Effector memory CD8-positive, alpha-beta T cell (primary cell): Measurements from ENCODE around the gene STK4.

Experiments used
- ATAC-seq: fragments of 150-1000 bp; cut with Tn5 transposase; replicated peaks from 2 replicates; pipeline ENCODE4 v1.10.0; 2021; ENCODE audit warnings: mild to moderate bottlenecking, moderate library complexity
- DNase-seq, 3 experiments: peaks; one replicate each; pipeline ENCODE4 v3.0.0; 2021
- H3K27ac Mint-ChIP-seq, 2 donors: one replicate each; pipeline ENCODE4 v1.8.0; 2022; ENCODE audit warnings: mild to moderate bottlenecking in 2 of 2, mixed read lengths in 2 of 2, moderate library complexity in 2 of 2
- H3K27me3 Mint-ChIP-seq, 2 donors: one replicate each; pipeline ENCODE4 v1.8.0; 2022; ENCODE audit warnings: mixed read lengths in 2 of 2
- H3K36me3 Mint-ChIP-seq: one replicate; pipeline ENCODE4 v1.8.0; 2022; ENCODE audit warnings: mild to moderate bottlenecking, moderate library complexity, mixed read lengths; ENCODE audit not compliant: insufficient read depth
- H3K4me1 Mint-ChIP-seq, 2 donors: one replicate each; pipeline ENCODE4 v1.8.0; 2022; ENCODE audit warnings: low read depth in 2 of 2, mixed read lengths in 2 of 2
- H3K4me3 Mint-ChIP-seq, 2 donors: one replicate each; pipeline ENCODE4 v1.8.0; 2022; ENCODE audit warnings: mild to moderate bottlenecking in 2 of 2, mixed read lengths in 2 of 2, moderate library complexity in 2 of 2
- H3K9me3 Mint-ChIP-seq, 2 donors: one replicate each; pipeline ENCODE4 v1.8.0; 2022; ENCODE audit warnings: mixed read lengths in 2 of 2

STK4 gene

DNA sequence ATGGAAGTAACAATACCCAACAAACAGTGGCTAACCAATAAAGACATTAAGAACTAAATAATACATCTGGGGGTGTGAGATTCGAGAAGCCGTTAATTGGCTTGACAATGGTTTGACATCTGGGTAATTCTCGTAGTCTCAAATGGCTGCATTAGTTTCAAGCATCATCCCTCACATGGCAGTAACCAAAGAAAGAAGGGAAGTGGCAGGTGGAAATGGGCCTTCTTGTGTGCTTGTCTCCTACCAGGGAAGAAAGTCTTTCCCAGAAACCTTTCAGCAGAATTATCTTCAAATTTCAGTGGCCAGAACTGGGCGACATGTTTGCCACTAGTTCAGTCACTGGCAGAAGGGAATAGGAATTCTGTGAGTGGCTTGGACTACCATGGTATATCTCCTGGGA lies 10.4 kb downstream of the STK4 start:
- Mint-ChIP-seq H3K9me3 (no peaks in the 10 kb centered on the region), H3K36me3 (peaks cover 94% of the 10 kb centered on the region), H3K4me1 (peaks cover 42 to 74% of the 10 kb centered on the region in 2 donors), H3K4me3 (no peak overlapping the region), H3K27me3 (no peaks in the 10 kb centered on the region), H3K27ac (peak overlapping the region in 1 of 2 donors; percentile 98)
- DNase-seq, result no peak
- no peak for ATAC-seq

DNA sequence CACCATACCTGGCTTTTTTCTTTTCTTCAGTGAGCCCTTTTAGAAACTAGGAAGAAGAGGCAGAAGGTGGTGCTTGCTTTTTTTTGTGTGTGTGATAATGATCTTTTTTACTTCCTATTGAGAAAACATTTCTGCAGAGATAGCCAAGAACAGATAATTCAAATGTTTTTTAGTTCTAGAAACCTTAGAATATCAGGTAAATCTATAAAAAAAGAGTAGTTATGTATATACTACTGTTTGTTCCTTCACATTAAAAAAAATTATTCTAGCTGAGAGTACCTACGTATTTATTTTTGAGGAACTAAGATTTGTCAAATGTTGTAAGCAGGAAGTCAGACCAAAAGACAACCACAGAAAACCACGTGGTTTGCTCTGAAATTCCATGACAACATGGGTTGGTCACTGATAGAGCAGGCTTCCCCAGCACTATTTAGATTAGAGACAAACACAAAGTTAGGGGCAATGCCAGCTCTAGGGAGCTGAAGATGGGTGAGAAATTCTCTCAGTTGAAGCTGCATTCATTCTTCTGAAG lies 12.8 kb downstream of the STK4 start:
- DNase-seq (peak; percentile 54 to 60 (median 55)), ATAC-seq (peak; percentile 94)
- peak overlapping the region; percentile 81 to 82 for H3K4me3 Mint-ChIP-seq
- no peaks in the 10 kb centered on the region for H3K27me3 Mint-ChIP-seq
- no peaks in the 10 kb centered on the region for H3K9me3 Mint-ChIP-seq
- peaks cover 86% of the 10 kb centered on the region for H3K36me3 Mint-ChIP-seq
- H3K4me1 Mint-ChIP-seq, result peaks cover 38 to 76% of the 10 kb centered on the region in 2 donors
- peak overlapping the region; percentile 96 to 98 for H3K27ac Mint-ChIP-seq

DNA sequence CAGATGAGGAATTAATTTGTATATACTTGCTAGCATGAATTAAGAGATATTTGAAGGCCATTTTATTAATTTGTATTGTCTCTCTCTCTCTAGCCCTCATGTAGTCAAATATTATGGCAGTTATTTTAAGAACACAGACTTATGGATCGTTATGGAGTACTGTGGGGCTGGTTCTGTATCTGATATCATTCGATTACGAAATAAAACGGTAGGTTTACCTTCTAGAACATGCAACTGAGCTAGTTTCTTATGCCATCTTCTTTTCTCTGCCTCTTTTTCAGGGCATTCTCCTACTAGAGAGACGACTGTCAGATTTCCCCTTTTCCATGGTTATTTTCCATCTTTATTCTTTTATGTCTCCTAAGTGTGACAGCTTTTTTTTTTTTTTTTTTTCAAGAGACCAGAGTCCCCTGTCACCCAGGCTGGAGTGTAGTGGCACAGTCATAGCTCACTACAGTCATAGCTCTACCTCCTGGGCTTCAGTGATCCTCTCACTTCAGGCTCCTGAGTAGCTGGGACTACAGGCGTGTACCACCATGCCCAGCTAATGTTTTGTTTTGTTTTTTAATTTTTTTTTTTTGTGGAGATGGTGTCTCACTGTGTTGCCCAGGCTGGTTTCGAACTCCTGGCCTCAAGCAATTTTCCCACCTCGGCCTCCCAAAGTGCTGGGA lies 15.6 kb downstream of the STK4 start:
- ATAC-seq, result no peak

DNA sequence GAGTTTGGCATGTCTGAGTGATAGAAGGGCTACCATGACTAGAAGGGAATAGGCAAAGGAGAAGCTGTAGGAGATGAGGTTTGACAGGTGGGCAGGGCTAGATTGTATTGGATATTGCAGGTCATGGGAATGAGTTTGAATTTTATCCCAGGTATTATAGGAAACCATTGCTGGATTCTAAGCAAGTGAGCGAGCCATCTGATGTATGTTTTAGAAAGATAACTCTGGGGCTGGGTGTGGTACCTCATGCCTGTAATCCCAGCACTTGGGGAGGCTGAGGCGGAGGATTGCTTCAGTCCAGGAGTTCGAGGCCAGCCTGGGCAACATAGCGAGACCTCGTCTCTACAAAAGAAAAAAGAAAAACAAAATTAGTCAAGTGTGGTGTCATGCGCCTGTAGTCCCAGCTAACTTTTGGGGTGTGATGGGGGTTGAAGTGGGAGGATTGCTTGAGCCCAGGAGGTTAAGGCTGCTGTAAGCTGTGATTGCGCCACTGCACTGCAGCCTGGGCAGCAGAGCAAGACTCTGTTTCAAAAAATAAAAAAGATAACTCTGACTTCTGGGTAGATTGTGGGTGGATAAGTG lies 16.9 kb downstream of the STK4 start:
- DNase-seq (no peak), ATAC-seq (no peak)
- no peaks in the 10 kb centered on the region for H3K27me3 Mint-ChIP-seq
- H3K4me1 Mint-ChIP-seq, result peaks cover 31 to 70% of the 10 kb centered on the region in 2 donors
- peaks cover 89% of the 10 kb centered on the region for H3K36me3 Mint-ChIP-seq
- peak overlapping the region; percentile 85 to 96 for H3K27ac Mint-ChIP-seq
- H3K9me3 Mint-ChIP-seq, result no peaks in the 10 kb centered on the region
- no peak overlapping the region for H3K4me3 Mint-ChIP-seq

More for the DNA sequence above, 15.6 kb downstream of the STK4 start:
- H3K9me3 Mint-ChIP-seq, result no peaks in the 10 kb centered on the region
- H3K4me3 Mint-ChIP-seq, result peak overlapping the region; percentile 5 to 18
- no peaks in the 10 kb centered on the region for H3K27me3 Mint-ChIP-seq
- H3K36me3 Mint-ChIP-seq, result peaks cover 89% of the 10 kb centered on the region
- H3K27ac Mint-ChIP-seq, result peak overlapping the region; percentile 85 to 96
- no peak for DNase-seq
- H3K4me1 Mint-ChIP-seq, result peaks cover 37 to 76% of the 10 kb centered on the region in 2 donors

DNA sequence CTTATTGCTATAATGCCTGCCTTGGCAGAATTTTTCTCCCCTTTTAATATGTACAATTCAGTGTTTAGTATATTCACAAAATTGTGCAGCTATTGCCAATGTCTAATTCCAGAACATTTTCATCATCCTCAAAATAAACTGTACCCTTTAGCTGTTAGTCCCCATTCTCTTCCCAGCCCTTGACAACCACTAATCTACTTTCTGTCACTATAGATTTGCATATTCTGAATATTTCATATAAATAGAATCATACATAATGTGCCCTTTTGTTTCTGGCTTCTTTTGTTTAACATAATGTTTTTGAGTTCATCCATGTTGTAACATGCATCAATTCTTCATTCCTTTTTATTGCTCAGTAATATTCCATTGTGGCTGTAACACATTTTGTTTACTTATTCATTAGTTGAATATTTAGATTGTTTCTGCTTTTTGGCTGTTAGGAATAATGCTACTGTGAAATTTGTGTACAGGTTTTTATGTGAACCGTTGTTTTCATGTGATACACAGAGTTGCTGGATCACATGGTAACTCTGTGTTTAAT lies 22.4 kb downstream of the STK4 start:
- ATAC-seq (no peak), DNase-seq (no peak)
- Mint-ChIP-seq H3K9me3 (no peaks in the 10 kb centered on the region), H3K4me1 (peaks cover 44 to 68% of the 10 kb centered on the region in 2 donors), H3K4me3 (peak overlapping the region in 1 of 2 donors; percentile 47), H3K27ac (peak overlapping the region; percentile 62 to 67), H3K27me3 (no peaks in the 10 kb centered on the region), H3K36me3 (peaks cover 66% of the 10 kb centered on the region)

DNA sequence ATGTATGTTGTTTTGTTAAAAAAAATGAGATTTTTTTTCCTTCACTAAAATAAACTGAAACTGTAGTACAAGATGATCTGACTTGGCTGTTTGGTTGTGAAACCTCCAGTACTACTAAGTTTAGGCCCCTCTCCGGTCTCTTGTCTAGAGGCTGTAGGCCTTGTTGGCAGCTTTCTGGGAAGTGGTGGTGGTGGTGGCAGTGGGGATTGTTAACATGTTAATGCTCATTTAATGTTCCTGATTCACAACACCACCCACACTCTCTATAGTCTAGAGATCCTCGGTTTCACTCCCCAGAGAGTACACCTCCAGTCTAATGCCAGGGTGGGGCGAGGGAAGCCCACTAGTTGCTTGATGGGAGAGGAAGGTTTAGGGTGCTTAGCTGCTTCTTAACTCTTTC lies 24.1 kb downstream of the STK4 start:
- Mint-ChIP-seq H3K4me3 (peak overlapping the region; percentile 80 to 86), H3K9me3 (no peaks in the 10 kb centered on the region), H3K27ac (peak overlapping the region; percentile 91 to 95), H3K4me1 (peaks cover 52 to 68% of the 10 kb centered on the region in 2 donors), H3K27me3 (no peaks in the 10 kb centered on the region), H3K36me3 (peaks cover 64% of the 10 kb centered on the region)
- ATAC-seq (peak; percentile 63), DNase-seq (no peak)

DNA sequence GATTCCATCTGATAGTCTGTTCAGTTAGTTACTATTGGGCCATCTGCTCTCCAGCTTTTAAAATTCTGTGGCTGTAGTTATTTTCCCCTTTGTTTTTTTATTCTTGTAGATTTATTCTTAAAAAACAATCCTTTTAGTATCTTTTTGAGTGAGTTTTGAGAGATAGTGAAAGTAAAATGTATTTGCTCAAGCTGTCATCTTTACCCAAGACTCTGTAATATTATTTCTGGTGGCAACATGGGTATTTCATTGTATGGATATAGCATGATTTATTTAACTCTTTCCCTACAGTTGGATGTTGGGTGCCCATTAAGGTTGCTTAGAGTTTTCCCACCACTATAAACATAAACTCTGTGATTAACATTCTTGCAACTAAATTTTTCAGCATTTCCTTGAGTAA lies 24.6 kb downstream of the STK4 start:
- ATAC-seq (no peak), DNase-seq (no peak)
- Mint-ChIP-seq H3K4me3 (peak overlapping the region; percentile 80 to 86), H3K4me1 (peaks cover 48 to 67% of the 10 kb centered on the region in 2 donors), H3K36me3 (peaks cover 64% of the 10 kb centered on the region), H3K27me3 (no peaks in the 10 kb centered on the region), H3K9me3 (no peaks in the 10 kb centered on the region), H3K27ac (peak overlapping the region; percentile 91 to 95)

DNA sequence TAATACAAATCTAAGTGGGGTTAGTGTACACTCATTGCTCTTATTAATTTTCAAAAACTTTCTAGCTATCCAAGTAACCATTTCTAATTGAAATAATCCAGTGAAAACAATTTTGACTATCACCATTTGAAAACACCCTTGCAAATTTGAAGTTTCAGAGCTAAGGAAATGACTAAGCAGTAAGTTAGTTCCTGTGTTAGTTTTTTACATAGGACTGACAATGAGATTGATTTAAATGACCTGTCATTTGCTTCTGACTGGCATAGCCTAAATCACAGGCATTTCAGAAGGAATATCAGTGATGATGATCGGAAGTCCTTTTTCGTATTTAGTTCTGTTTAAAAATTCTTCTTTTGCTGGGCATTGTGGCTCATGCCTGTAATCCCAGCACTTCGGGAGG lies 27.0 kb downstream of the STK4 start:
- peaks cover 66% of the 10 kb centered on the region for H3K36me3 Mint-ChIP-seq
- peaks cover 52 to 62% of the 10 kb centered on the region in 2 donors for H3K4me1 Mint-ChIP-seq
- no peaks in the 10 kb centered on the region for H3K9me3 Mint-ChIP-seq
- H3K4me3 Mint-ChIP-seq, result peak overlapping the region; percentile 63 to 65
- peak overlapping the region; percentile 82 for H3K27ac Mint-ChIP-seq
- ATAC-seq (peak; percentile 57), DNase-seq (no peak)
- no peaks in the 10 kb centered on the region for H3K27me3 Mint-ChIP-seq

DNA sequence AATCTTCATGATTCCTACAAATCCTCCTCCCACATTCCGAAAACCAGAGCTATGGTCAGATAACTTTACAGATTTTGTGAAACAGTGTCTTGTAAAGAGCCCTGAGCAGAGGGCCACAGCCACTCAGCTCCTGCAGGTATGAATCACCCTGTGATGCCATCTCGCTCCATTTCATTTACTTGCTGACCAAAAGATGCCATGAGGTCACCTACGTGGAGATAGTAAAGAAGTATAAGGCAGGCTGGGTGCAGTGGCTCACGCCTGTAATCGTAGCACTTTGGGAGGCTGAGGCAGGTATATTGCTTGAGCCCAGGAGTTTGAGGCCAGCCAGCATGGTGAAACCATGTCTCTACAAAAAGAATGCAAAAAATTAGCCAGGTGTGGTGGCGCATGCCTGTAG lies 30.9 kb downstream of the STK4 start:
- H3K27me3 Mint-ChIP-seq, result no peaks in the 10 kb centered on the region
- H3K36me3 Mint-ChIP-seq, result peaks cover 84% of the 10 kb centered on the region
- ATAC-seq (no peak), DNase-seq (no peak)
- no peaks in the 10 kb centered on the region for H3K9me3 Mint-ChIP-seq
- H3K4me1 Mint-ChIP-seq, result peaks cover 43 to 56% of the 10 kb centered on the region in 2 donors
- peak overlapping the region; percentile 87 to 91 for H3K27ac Mint-ChIP-seq
- H3K4me3 Mint-ChIP-seq, result no peak overlapping the region

DNA sequence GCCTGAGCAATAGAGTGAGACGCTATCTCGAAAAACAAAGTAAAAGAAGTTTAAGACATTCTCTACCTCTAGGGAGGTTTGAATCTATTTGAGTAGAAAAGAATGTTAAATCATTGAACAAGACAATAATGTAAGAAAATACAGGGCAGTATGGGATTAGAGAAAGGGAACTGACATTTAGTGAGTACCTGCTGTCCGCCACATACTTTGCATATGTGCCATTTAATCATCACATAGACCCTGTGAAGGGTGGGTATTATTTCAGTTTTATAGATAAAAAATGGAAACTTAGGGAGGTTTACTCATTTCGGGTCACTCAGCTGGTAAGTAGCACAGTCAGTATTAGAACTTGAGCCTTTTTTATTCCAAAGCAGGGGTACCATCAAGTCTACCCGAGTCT lies 31.4 kb downstream of the STK4 start:
- Mint-ChIP-seq H3K36me3 (peaks cover 89% of the 10 kb centered on the region), H3K27ac (peak overlapping the region; percentile 87 to 91), H3K27me3 (no peaks in the 10 kb centered on the region), H3K4me1 (peaks cover 41 to 56% of the 10 kb centered on the region in 2 donors), H3K9me3 (no peaks in the 10 kb centered on the region), H3K4me3 (no peak overlapping the region)
- ATAC-seq (no peak), DNase-seq (no peak)

DNA sequence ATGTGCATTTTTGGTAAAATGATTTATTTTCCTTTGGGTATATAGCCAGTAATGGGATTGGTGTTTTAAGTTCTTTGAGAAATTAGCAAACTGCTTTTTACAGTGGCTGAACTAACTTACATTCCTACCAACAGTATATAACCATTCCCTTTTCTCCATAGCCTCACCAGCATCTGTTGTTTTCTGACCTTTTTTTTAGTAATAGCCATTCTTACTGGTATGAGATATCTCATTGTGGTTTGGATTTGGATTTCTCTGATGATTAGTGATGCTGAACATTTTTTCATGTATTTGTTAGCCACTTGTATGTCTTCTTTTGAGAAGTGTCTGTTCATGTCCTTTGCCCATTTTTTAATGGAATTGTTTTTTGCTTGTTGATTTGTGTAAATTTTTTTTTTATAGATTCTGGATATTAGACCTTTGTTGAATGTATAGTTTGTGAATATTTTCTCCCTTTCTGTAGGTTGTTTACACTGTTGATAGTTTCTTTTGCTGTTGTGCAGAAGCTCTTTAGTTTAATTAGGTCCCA lies 42.3 kb downstream of the STK4 start:
- no peak overlapping the region for H3K4me3 Mint-ChIP-seq
- H3K27me3 Mint-ChIP-seq, result no peaks in the 10 kb centered on the region
- peaks cover 88% of the 10 kb centered on the region for H3K36me3 Mint-ChIP-seq
- ATAC-seq (no peak), DNase-seq (no peak)
- H3K9me3 Mint-ChIP-seq, result no peaks in the 10 kb centered on the region
- H3K27ac Mint-ChIP-seq, result peak overlapping the region; percentile 62 to 66
- peaks cover 35 to 57% of the 10 kb centered on the region in 2 donors for H3K4me1 Mint-ChIP-seq

DNA sequence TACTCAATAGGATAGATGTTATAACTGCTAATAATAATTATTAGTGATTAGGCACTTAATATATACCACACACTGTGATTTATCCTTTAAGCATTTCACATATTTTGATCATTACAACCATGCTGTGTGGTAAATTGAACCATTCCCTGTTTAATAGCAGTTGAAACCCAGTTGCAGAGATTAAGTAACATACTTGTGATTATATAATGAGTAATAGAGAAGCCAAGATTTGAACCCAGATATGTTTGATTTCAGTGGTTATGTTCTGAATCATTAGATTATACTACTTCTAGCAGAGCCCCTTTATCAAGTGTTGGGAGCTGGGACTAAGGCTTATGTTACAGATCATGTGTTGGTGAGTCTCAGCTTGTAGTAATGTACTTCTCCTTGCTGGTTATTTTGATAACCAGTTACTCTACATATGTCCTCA lies 44.1 kb downstream of the STK4 start:
- DNase-seq (no peak), ATAC-seq (no peak)
- Mint-ChIP-seq H3K27me3 (no peaks in the 10 kb centered on the region), H3K4me3 (no peak overlapping the region), H3K36me3 (peaks cover 84% of the 10 kb centered on the region), H3K9me3 (no peaks in the 10 kb centered on the region), H3K4me1 (peaks cover 40 to 57% of the 10 kb centered on the region in 2 donors), H3K27ac (peak overlapping the region in 1 of 2 donors; percentile 72)

DNA sequence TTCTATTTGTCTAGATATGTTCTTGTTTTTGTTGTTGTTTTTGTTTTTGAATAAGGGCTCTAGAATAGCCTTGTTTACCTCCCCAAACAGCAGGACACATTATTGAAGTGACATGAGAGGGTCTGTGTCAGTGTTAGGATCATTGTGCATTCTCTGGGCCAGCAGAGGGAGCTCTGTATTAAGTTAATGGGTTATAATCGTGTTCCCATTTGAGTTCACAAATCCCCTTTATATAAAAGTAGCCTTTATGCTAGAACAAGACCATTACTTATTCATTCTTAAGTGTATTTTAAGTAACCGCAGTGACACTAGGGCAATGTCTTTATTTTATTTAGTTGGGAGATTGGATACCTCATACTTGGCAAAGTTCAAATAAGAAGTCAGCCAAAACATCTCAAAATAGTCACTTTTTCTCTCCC lies 44.8 kb downstream of the STK4 start:
- no peaks in the 10 kb centered on the region for H3K27me3 Mint-ChIP-seq
- H3K4me1 Mint-ChIP-seq, result peaks cover 42 to 60% of the 10 kb centered on the region in 2 donors
- H3K4me3 Mint-ChIP-seq, result peak overlapping the region in 1 of 2 donors; percentile 3
- H3K36me3 Mint-ChIP-seq, result peaks cover 84% of the 10 kb centered on the region
- H3K27ac Mint-ChIP-seq, result peak overlapping the region; percentile 26 to 72
- DNase-seq, result peak; percentile 34 to 47 (median 42)
- ATAC-seq, result peak; percentile 92
- no peaks in the 10 kb centered on the region for H3K9me3 Mint-ChIP-seq
